ENCODE results near the gene PHOSPHO1.
A peak's percentile ranks its signal among the peaks of the same experiment; 100 is the strongest.

The PHOSPHO1 gene

DNA sequence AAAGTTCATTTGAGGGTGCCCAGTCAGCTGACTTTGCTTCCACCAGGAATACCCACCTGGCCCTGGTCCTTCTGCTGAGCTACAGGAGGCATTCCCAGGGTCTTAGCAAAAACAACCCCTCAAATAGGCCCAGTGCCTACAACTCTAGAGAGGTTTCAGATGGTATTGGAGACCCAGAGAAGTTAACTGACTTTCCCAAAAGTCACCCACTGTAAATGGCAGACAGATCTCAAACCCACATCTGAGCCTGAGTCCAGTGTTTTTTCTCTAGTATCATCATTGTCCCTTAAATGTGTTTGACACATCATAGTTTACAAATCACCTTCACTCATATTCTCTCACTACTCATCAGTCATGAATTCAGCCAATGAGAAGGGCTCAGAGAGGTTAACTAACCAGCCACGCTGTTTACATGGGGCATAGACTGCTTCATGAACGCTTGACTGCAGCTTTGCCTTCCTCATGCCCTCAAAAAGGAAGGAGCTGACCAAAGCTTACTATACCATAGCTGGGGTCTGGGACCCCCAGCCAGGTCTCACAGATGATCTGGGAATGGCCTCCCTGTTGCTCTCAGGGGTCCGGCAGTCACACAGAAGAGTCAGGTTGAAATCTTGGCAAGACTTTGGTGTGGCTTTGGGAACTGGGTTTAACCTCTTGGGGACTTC, 3.7 kb downstream of the PHOSPHO1 start:
- FAIRE-seq, result no peak
- peak; percentile 26 for TF ChIP-seq POLR2AphosphoS5 (IDR thresholded peaks at IDR 0.05; ENCODE audit: low read depth, low read length)
- no peak for TF ChIP-seq TAF1 (IDR thresholded peaks at IDR 0.05; ENCODE audit: borderline replicate concordance, low read depth, low read length)

DNA sequence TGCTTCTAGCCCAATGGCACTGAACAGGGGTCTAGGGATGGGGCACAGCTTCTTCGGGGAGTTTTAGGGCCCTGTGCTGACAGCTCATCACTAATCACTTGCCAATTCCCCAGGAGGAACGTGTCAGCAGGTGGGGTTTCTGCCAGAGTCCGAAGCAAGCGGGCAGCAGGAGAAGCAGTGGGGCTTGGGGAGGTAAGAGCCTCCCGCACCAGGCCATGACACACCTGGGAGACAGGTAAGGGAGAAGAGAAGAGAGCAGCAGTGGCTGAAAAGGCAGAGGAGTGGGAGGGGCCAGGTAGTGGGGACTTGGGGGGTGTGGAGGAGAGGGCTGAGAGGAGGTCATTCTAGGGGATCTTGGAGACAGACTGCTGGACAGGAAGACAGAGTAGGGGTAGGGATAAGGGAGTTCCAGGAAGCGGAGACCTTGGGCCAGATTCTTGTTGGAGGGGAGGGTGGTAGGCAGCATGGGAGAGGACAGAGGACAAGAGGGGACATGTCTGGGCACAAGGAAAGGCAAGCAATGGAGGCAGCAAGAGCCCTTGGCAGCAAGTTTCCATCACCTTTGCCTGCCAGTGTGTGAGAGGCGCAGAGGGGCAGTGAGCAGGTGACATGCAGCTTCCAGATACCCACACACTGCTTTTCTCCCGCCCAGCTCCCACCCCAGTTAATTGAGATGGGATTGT, 4.9 kb downstream of the PHOSPHO1 start:
- FAIRE-seq, result no peak
- no peak for DNase-seq (ENCODE audit: insufficient read length)
- TF ChIP-seq POLR2A (IDR thresholded peaks at IDR 0.05; ENCODE audit: low read depth, low read length), result peak; percentile 63
- peak; percentile 53; the same call in 1 of the 2 replicates for TF ChIP-seq POLR2AphosphoS5 (IDR thresholded peaks at IDR 0.05; ENCODE audit: low read depth, low read length)
- TF ChIP-seq TAF1 (IDR thresholded peaks at IDR 0.05; ENCODE audit: borderline replicate concordance, low read depth, low read length), result no peak

More for the DNA sequence above, 3.7 kb downstream of the PHOSPHO1 start:
- no peak for DNase-seq (ENCODE audit: insufficient read length)

DNA sequence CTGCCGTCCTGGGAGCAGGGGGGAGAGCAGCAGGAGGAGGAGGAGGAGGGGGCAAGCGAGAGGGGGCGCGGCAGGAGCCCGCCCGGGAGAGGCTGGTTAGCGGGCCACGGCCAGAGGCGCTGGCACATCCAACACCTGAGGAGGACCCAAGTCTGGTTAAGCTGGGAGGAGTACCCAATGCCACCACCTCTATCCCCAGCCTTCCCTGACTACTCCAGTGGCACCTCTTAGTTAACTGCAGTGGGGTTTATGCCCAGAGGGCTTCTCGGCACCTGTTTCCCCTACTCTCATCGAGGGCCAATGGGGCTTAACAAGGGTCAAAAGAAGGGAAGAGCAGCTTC, 5.6 kb downstream of the PHOSPHO1 start:
- TF ChIP-seq POLR2A (IDR thresholded peaks at IDR 0.05; ENCODE audit: low read depth, low read length) (no peak), TAF1 (IDR thresholded peaks at IDR 0.05; ENCODE audit: borderline replicate concordance, low read depth, low read length) (no peak), POLR2AphosphoS5 (IDR thresholded peaks at IDR 0.05; ENCODE audit: low read depth, low read length) (no peak)
- DNase-seq (ENCODE audit: insufficient read length), result no peak
- FAIRE-seq, result no peak

DNA sequence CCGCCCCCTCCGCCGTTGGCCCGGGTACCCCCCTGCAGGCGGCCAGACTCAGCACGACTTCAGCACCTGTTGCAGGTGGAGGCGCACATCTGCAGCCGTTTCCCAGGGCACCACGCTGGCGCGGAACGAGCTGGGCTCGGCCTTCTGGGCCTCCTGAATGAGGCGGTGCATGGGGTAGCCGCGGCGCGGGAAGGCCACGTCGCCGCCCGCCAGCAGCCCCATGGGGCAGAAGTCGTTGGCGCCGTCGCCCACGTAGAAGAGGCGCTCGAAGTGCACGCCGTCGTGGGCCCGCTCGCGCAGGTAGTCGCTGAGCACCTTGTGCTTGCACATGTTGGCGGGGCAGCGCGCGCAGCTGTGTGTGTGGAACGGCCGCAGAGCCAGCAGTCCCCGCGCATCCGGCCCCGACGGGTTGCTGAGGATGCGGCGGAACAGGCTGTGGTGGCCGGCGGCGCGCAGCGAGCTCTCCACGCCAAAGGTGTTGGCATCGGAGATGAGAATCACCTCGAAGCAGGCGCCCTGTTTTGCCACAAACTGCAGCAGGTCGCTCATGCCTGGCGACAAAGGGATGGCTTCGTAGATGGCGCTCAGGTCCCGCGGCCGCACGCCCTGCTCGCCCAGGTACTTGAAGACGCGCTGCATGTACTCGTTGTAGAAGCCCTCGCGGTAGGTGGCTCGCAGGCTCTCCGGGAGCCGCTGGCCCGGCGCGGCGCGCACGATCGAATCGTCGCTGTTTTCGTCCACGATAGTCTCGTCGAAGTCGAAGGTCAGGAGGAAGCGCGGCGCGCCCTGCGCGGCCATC, 6.2 kb downstream of the PHOSPHO1 start:
- no peak for DNase-seq (ENCODE audit: insufficient read length)
- no peak for FAIRE-seq

DNA sequence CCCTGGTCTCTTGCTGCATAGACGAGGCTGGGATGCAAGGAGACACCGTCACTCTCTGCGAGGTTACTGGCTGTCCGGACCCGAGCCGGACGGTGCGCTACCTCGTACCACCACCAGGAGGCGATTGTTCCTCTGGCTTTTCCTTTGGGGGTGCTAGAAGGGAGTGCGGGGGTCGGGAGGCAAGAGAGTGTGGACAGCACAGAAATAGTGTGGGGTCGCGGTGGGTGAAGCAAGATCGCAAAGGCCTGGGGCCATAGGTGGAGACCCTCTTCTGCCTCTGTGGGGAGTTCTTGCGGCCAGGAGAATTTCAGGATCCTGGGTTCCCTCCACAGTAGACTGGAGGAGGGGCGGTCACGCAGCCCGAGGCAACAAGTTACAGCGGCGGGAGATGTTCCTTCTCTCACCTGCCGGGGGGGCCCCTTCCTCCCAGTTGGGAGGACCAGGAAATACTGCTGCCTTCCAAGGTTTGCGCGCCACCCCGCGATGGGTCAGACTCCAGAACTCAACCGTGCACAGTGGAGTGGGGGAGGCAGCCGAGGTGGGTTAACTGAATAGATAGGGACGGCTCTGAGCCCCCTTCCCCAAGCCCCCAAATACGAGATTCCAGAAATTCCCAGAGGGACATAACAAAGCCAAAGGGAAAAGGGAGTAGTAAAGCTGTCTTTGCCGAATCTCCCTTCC, 6.9 kb downstream of the PHOSPHO1 start:
- peak; percentile 61 for DNase-seq (ENCODE audit: insufficient read length)
- peak; percentile 87 for FAIRE-seq
- TF ChIP-seq POLR2AphosphoS5 (IDR thresholded peaks at IDR 0.05; ENCODE audit: low read depth, low read length), result peak; percentile 64; the same call in 1 of the 2 replicates
- TF ChIP-seq POLR2A (IDR thresholded peaks at IDR 0.05; ENCODE audit: low read depth, low read length), result no peak; the same call in 1 of the 2 replicates

More for the DNA sequence above, 6.2 kb downstream of the PHOSPHO1 start:
- TF ChIP-seq POLR2A (IDR thresholded peaks at IDR 0.05; ENCODE audit: low read depth, low read length), result peak; percentile 13; the same call in 1 of the 2 replicates
- no peak; the same call in 1 of the 2 replicates for TF ChIP-seq POLR2AphosphoS5 (IDR thresholded peaks at IDR 0.05; ENCODE audit: low read depth, low read length)
- TF ChIP-seq TAF1 (IDR thresholded peaks at IDR 0.05; ENCODE audit: borderline replicate concordance, low read depth, low read length), result no peak

DNA sequence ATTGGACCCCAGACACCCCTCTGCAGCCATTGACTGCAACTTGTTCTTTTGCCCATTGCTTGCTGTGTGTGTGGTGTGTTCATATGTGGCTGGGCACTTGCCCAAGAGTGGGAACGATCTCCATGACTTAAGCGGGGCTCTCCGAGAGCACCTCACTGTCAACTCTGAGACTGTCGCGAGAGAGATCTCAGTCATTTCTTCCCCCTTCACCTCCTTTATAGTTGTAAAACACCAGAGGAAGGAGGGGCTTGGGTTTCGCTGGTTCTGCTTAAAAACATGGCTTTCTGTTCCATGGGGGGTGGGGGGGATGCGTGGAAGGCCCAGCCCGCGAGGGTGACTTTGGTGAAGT, 7.4 kb downstream of the PHOSPHO1 start:
- FAIRE-seq (no peak), DNase-seq (ENCODE audit: insufficient read length) (no peak)
- peak; percentile 33; the same call in 1 of the 2 replicates for TF ChIP-seq POLR2AphosphoS5 (IDR thresholded peaks at IDR 0.05; ENCODE audit: low read depth, low read length)
- no peak for TF ChIP-seq TAF1 (IDR thresholded peaks at IDR 0.05; ENCODE audit: borderline replicate concordance, low read depth, low read length)
- 0 out of 2 replicates have a peak, but pooled peaks have one; percentile 57 for TF ChIP-seq POLR2A (IDR thresholded peaks at IDR 0.05; ENCODE audit: low read depth, low read length)

DNA sequence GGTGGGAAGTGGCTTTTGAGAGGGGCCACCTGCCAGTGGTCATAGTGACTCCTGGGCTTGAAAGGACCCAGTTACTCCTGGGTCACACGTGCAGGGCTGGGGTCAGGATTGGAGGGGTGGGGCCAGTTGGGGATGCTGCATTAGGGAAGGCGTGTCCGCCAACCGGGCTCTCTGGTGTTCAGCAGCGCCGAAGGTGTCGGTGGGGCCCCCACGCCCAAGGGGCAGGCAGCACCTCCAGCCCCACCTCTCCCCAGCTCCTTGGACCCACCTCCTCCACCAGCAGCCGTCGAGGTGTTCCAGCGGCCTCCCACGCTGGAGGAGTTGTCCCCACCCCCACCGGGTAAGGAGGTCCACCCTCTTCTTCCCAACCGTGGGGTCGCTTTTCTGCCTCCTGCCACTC, 10.6 kb downstream of the PHOSPHO1 start:
- TF ChIP-seq POLR2A (IDR thresholded peaks at IDR 0.05; ENCODE audit: low read depth, low read length), result no peak
- no peak for TF ChIP-seq TAF1 (IDR thresholded peaks at IDR 0.05; ENCODE audit: borderline replicate concordance, low read depth, low read length)
- no peak for TF ChIP-seq POLR2AphosphoS5 (IDR thresholded peaks at IDR 0.05; ENCODE audit: low read depth, low read length)
- no peak for FAIRE-seq
- DNase-seq (ENCODE audit: insufficient read length), result no peak

DNA sequence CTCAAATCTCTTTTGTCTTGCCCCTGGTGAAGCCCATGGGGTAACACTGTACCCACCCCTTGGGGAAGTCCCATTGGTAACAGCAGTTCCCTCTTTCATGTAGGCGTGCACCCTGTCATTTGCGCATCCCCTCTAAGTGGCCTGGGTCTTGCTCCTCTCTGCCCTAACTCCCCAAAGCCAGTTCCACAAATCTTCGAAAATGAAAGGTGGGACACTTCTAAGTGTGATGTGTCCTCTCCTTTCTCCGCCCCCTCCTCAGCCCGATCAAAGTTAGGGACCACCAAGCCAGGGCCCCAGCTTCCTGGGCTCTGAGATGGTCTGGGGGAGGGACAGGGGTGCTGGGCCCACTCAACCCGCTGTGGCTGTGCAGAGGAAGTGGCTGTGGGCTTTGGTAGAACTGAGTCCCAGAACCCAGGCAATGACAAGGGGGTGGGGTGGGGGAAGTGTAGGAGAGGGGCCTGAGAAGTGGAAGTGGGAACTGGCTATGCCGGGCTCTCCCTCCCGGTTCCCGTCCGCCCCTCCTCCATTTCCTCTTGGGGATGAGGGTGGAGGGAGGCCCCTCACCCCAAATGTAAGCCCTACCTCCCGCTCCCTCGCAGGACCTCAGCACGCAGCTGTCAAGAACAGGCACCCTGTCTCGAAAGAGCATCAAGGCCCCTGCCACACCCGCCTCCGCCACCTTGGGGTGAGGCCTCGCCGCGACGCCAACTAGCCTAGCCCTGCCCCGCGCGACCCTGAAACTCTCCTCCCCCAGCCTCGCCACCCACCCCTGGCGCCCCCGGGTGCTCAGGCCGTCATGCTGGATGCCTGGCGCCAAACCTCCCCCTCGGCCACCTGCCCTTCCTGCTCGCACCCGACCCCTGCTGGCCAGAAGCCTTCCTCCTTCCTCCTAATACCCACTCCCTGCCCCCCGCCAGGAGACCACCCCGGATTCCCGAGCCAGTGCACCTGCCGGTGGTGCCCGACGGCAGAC, 11.4 kb downstream of the PHOSPHO1 start:
- TF ChIP-seq POLR2AphosphoS5 (IDR thresholded peaks at IDR 0.05; ENCODE audit: low read depth, low read length), result no peak; the same call in 1 of the 2 replicates
- TF ChIP-seq TAF1 (IDR thresholded peaks at IDR 0.05; ENCODE audit: borderline replicate concordance, low read depth, low read length), result no peak
- no peak; the same call in 1 of the 2 replicates for TF ChIP-seq POLR2A (IDR thresholded peaks at IDR 0.05; ENCODE audit: low read depth, low read length)
- peak; percentile 92 for FAIRE-seq
- DNase-seq (ENCODE audit: insufficient read length), result peak; percentile 59

DNA sequence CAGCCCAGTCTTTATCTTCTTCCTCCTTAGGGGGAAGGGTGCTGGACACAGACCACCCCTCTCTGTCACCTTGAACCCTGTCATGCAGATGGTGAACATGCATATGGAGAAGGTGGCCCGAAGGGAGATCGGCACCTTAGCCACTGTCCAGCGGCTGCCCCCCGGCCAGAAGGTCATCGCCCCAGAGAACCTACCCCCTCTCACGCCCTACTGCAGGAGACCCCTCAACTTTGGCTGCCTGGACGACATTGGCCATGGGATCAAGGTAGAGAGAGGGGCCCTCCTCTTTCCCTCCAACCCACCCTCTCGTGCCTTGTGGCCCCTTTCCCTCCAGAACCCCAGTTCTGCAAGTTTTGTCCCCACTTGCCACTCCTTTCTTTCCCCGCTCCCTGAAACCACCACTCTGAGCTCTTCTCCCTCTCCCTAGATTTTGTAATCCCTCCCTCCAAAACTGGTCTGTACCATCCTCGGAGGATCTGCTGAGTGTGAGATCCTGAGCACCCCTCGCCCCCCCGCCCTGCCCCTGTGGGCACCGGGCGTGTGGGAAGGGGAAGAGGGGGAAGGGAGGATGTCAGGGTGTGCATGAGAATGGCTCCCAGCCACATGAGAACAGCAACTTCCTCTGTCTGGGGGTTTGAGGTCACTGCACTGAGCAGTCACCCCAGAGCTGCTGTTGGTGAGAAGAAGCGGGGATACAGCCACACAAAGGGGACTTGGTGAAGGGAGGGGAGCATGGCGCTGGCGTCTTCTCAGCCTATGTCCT, 12.8 kb downstream of the PHOSPHO1 start:
- FAIRE-seq, result peak; percentile 98
- peak; percentile 77 for DNase-seq (ENCODE audit: insufficient read length)
- TF ChIP-seq POLR2AphosphoS5 (IDR thresholded peaks at IDR 0.05; ENCODE audit: low read depth, low read length) (peak; percentile 40; the same call in 1 of the 2 replicates), POLR2A (IDR thresholded peaks at IDR 0.05; ENCODE audit: low read depth, low read length) (no peak)
